NCI-H1694 treated with DMSO at 0.1 percent for 48 hours (cell line): Measurements from ENCODE around the gene PKD2.
"Not testable (repeated sequence)": the region's sequence is repeated elsewhere in the genome, so short reads cannot be mapped to it uniquely, and the experiment has no call there.

Experiments
- DNase-seq: peaks from one replicate; lab custom pipeline; 2025; lab: John Stamatoyannopoulos, UW

Gene PKD2

DNA sequence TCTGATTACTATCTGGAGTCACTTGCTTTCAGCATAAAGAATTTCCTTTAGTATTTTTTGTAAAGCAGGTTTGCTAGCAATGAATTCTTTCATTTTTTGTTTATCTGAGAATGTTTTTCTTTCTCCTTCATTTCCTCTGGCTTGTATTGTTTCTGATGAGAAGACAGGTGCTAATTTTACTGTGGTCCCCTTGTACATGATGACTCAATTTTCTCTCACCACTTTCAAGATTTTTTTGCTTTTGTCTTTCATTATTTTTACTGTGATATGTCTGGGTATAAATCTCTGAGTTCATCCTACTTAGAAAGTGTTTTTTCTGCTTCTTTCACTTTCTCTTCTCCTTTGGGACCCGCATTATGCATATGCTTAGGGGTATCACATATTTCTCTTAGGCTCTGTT is 62.6 kb downstream of the PKD2 start:
- no peak for DNase-seq

- DNase-seq = no peak
Observed at GRCh38 chr4:88075336-88075735, 67.9 kb downstream of the PKD2 start.

DNA sequence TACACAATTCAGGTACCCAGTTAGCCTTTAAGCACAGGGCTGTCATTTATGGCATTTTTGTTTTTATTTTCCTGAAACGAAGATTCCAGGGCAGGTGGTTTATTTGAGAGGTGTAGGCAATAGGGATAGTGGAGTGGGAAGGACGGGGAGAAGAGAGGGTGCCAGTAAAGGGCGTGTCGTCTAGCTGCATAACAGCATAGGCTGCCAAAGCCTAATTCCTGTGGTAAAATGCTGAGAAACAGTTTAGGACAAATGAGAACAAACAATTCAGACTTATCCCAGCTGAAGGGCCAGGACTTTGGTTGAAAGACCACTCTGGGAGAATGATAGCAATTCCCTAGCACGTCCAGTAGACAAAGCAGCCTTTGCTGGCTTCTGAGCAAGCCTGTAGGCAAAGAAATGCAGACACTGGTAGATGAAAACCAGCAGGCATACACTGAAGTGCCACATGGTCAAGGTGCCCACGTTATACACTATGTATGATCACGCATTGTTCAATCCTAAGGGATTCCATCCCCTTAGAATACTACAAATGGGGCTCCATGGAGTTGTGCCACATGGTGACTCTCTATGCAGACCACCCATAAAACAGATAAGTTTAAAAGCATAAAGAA is 70.6 kb downstream of the PKD2 start:
- no peak for DNase-seq

DNA sequence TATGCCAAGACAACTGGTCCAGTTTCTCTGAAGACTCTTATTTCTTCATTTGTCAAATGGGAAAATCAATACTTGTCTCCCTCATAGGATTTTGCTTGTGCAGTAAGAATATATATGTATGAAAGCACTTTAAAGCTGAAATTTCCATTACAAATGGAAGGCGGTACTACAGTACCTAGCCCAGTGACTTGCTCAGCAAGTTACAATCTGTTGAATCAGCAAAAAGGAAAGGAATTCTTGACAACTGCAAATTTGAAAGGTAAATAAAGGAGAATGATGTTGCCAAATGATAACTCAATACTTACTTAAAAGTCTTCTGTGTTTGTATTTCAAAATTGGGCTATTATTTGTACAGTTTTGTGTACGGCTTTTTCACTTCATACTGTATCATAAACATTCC is 71.1 kb downstream of the PKD2 start:
- DNase-seq = no peak

DNA sequence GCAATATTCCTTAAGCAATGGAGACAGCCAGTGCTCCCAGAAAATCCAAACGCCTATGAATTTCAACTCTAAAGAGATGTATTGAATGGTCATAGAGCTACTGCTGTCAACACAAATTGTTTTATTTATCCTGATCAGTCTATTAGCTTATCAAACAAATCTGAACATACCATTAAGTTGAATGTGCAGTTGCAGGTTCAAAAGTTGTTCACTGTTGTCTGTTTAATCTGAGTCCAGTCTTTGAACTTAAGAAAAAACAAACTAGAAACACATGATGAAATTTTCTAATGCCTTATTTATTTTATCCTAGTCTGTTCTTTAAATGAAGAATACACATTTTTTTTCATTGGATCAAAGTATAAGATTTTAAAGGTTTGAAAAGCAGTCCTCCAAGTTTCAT is 73.2 kb downstream of the PKD2 start:
- DNase-seq = no peak

DNA sequence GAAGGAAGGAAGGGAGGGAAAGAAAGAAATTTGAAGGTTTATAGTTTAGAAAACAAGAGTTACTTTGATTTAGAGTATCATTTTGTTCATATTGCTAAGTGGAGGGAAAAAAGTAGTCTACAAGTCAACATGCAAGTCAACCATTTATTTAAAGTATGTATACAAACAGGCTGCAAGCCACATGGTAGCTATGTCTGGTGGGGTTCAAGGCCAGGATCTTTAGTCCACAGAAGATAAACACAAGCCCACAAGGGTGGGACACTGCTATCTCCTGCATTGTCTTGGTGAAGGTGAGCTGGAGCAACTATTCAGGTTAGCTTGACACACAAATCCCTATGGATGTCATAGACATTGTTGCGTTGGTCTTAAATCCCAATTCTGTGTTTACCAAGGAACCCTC is 79.6 kb downstream of the PKD2 start:
- no peak for DNase-seq

- no peak for DNase-seq
Observed at GRCh38 chr4:88090898-88091297, 83.5 kb downstream of the PKD2 start.

GRCh38 chr4:88091378-88091777 is 83.9 kb downstream of the PKD2 start:
- DNase-seq = no peak

GRCh38 chr4:88093874-88094273 is 86.4 kb downstream of the PKD2 start:
- no peak for DNase-seq

- no peak for DNase-seq
Observed at GRCh38 chr4:88097301-88097700, 89.9 kb downstream of the PKD2 start.

GRCh38 chr4:88097781-88098180 is 90.3 kb downstream of the PKD2 start:
- DNase-seq = no peak

DNA sequence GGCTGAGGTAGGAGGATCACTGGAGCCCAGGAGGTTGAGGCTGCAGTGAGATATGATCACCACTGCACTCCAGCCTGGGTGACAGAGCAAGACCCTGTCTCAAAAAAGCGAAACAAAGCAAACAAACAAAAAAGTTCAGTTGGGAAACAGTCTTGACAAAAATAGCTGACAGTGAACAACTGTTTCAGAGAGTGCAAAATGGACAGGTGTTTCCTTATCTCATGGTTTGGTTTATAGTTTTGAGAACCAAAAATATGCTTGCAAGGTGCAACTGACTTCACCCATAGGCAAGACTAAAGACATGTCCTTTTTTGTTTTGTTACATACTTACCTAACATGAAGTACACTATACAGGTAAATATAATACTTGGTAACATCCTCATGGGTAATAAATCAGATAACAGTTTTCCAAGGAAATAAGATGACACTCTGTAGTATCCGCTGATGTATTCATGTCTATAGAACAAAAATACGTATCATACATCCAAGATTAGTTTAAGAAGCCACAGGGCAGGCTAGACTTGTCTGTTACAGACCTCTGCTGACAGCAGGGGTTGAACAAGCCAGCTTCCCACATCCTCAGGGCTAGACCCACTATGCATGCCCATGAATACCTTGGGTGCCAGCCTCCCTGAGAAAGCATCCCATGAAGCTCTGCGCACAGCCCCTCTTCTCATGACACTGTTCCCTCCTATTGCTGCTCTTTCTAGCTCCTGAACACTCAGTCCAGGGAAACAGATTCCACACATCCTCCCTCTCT is 91.7 kb downstream of the PKD2 start:
- DNase-seq = no peak

GRCh38 chr4:88101165-88101564 is 93.7 kb downstream of the PKD2 start:
- DNase-seq = no peak

GRCh38 chr4:88102026-88102425 is 94.6 kb downstream of the PKD2 start:
- no peak for DNase-seq

- DNase-seq = no peak
Observed at GRCh38 chr4:88104902-88105610, 97.6 kb downstream of the PKD2 start.

- no peak for DNase-seq
Observed at GRCh38 chr4:88106205-88106604, 98.8 kb downstream of the PKD2 start.

DNA sequence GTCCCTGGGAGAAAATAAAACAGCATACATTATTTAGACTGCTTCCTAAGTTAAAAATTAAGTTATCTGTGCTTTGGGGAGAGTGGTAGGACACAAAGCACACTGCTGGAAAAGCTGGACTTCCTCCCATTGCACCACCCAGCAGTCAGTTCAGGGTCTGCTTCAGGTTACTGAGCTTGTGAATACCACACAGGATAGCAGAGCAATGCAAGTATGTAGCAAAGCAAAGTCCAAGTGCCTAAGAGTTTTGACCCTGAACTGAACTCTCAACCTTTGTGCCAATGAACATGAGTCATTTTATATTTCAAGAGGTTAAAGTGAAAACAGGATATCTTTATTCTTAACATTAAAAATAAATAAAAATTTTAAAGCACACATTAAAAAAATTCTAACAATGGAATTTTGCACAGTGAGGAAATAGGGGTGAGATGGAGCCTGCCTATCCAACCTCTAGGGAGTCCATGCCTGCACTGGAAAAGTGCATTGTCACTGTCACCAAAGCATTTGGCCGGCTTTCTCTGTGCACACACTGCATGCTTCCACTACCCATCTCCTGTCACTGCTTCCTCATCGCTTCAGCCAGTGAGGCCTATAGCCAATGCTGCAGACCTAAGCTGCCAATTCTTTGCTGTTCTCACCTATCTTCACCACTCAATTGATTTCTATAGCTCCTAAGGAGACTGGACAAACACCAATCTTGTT is 100.1 kb downstream of the PKD2 start:
- DNase-seq = no peak

- not testable (repeated sequence) for DNase-seq
Observed at GRCh38 chr4:88108108-88108465, 100.7 kb downstream of the PKD2 start.

- no peak for DNase-seq
Observed at GRCh38 chr4:88108747-88109122, 101.3 kb downstream of the PKD2 start.

DNA sequence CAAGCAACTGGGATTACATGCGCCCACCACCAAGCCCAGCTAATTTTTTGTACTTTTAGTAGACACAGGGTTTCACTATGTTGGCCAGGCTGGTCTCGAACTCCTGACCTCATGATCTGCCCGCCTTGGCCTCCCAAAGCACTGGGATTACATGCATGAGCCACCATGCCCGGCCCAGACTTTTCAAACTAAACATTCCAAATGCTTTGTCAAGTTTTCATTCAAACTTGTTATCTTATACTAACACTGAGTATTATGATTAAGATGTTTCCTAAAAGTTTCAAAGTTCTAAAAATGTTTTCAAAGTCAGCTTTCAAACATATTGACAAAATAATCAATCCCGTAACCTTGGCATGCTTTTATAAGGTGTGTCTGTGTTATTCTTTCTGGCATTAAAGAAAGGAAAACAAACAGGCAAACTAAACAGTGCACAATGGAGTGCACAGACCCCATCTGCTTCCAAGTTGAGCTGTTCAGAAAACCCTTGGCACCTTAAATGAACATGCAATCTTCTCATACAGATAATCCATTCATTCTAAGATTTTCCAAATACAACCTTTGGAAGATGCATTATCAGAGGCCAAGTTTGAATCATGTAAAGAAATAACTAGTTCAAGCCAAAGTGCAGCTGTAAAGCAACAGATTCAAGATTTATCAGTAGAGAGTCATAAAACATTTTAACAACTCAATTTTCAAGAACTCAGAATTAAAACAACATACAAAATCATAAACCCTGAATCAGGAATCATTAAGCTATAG is 101.9 kb downstream of the PKD2 start:
- DNase-seq = no peak

GRCh38 chr4:88110826-88111225 is 103.4 kb downstream of the PKD2 start:
- no peak for DNase-seq

- DNase-seq = no peak
Observed at GRCh38 chr4:88112856-88113255, 105.4 kb downstream of the PKD2 start.
